ENCODE measurements around the gene ELFN1. TPM values are rescaled to one million over a fixed set of nuclear protein-coding genes. Genes with fewer than 3 reads are reported as not detected.

Gene ELFN1
- total RNA-seq, 1 donor from 2014 or later, result not detected

DNA sequence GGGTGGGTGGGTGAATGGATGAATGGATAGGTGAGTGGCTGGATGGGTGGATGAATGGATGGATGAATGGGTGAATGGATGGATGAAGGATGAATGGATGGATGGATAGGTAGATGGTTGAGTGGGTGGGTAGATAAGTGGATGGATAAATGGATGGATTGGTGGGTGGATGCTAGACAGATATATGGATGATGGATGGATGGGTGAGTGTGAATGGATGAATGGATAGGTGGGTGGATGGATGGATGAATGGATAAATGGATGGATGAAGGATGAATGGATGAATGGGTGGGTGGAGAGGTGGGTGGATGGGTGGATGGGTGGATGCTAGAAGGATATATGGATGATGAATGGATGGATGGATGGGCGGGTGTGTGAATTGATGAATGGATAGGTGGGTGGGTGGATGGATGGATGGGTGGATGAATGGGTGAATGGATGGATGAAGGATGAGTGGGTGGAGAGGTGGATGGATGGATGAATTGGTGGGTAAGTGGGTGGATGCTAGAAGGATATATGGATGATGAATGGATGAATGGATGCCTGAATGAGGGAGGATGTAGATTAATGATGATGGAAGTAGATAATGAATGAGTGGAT lies 20.4 kb downstream of the ELFN1 start:
- ChIA-PET CTCF (no interaction called here), POLR2A (no interaction called here)
- Mint-ChIP-seq H3K4me1 (no peaks in the 10 kb centered on the region), H3K9me3 (no peaks in the 10 kb centered on the region), H3K4me3 (no peak overlapping the region), H3K27me3 (peaks cover 24% of the 10 kb centered on the region), H3K36me3 (ENCODE audit: low read depth) (no peaks in the 10 kb centered on the region), H3K27ac (no peak overlapping the region)
- intact Hi-C loops (cut with micrococcal nuclease), result no loop called here
- DNase-seq (no peak), ATAC-seq (ENCODE audit: low read depth) (no peak)
- no peak for TF ChIP-seq CTCF (IDR thresholded peaks at IDR 0.05)

- intact Hi-C loops (cut with micrococcal nuclease), result no loop called here
- no peak overlapping the region for H3K4me3 Mint-ChIP-seq
- H3K9me3 Mint-ChIP-seq, result no peaks in the 10 kb centered on the region
- CTCF ChIA-PET, result no interaction called here
- ATAC-seq (ENCODE audit: low read depth), result no peak
- DNase-seq, result no peak
- H3K27ac Mint-ChIP-seq, result no peak overlapping the region
- H3K36me3 Mint-ChIP-seq (ENCODE audit: low read depth), result no peaks in the 10 kb centered on the region
- peaks cover 24% of the 10 kb centered on the region for H3K27me3 Mint-ChIP-seq
- POLR2A ChIA-PET, result no interaction called here
- H3K4me1 Mint-ChIP-seq, result no peaks in the 10 kb centered on the region
- TF ChIP-seq CTCF (IDR thresholded peaks at IDR 0.05), result no peak
Observed at GRCh38 chr7:1691096-1691495, 21.0 kb downstream of the ELFN1 start.

GRCh38 chr7:1691601-1692514 lies 21.8 kb downstream of the ELFN1 start:
- Mint-ChIP-seq H3K27me3 (peaks cover 24% of the 10 kb centered on the region), H3K4me3 (no peak overlapping the region), H3K27ac (no peak overlapping the region), H3K9me3 (no peaks in the 10 kb centered on the region), H3K36me3 (ENCODE audit: low read depth) (no peaks in the 10 kb centered on the region), H3K4me1 (no peaks in the 10 kb centered on the region)
- TF ChIP-seq CTCF (IDR thresholded peaks at IDR 0.05), result no peak
- ChIA-PET CTCF (no interaction called here), POLR2A (no interaction called here)
- intact Hi-C loops (cut with micrococcal nuclease), result no loop called here
- no peak for DNase-seq
- ATAC-seq (ENCODE audit: low read depth), result no peak

DNA sequence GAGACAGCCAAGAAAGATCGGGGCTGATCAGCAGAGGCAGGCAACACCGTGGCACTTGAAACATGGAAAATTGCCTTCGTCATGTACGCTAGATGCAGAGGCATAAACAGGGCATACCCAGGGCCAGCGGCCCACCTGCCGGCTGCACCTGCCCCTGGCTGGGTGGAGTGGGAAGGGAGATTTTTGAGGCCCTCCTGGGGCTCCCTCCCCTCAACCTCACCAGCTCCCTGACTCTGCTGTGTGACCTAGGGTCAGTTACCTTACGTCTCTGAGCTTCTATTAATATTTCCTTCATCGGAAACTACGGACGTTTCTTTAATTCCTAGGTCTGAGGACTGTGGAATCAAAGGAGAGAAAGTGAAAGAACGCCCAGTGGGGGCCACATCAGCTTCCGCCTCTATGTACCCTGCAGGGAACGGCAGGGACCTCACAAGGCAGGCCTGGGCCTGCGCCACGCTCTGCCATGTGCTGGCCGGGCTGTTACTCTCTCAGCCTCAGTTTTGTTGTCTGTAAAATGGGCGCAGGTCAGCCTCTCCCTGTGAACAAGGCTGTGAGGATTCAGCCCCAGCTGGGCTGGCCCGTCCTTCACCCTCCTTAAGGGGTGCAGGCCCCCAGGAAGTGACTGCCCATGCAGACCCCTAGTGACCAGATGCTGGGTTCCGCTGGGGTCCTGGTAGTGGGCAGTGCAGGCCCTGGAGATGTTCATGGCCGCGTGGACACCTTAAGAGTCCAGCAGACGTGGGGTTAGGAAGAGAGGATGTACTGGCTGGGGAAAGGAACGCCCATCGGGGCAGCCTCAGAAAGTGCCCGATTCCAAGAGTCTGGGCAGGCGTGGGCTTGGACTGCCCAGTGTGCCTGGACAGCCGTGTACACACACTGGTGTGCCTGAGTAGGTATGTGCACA lies 22.7 kb downstream of the ELFN1 start:
- H3K4me1 Mint-ChIP-seq, result no peaks in the 10 kb centered on the region
- POLR2A ChIA-PET, result no interaction called here
- DNase-seq, result no peak
- no peak overlapping the region for H3K4me3 Mint-ChIP-seq
- intact Hi-C loops (cut with micrococcal nuclease), result no loop called here
- no peaks in the 10 kb centered on the region for H3K36me3 Mint-ChIP-seq (ENCODE audit: low read depth)
- no peak overlapping the region for H3K27ac Mint-ChIP-seq
- peaks cover 27% of the 10 kb centered on the region for H3K27me3 Mint-ChIP-seq
- no peak for ATAC-seq (ENCODE audit: low read depth)
- no peak for TF ChIP-seq CTCF (IDR thresholded peaks at IDR 0.05)
- no peaks in the 10 kb centered on the region for H3K9me3 Mint-ChIP-seq
- CTCF ChIA-PET, result no interaction called here

Measured in activated B cell treated with CpG ODN at 0.5 μM for 24 hours (primary cell).